PC-9 (cell line): ENCODE results near the gene PLCD4. TPM values are rescaled to one million over a fixed set of nuclear protein-coding genes. Genes with fewer than 3 reads are reported as not detected.

Experiments used
- Bru-seq: library from RNA; stranded (reverse); fragments of 400-500 nt; gene quantifications from one replicate; lab custom pipeline; 2021; lab: Mats Ljungman, UMichigan
- BruChase-seq, 2 experiments: library from RNA; stranded (reverse); fragments of 400-500 nt; gene quantifications; one replicate each; lab custom pipeline; 2021; lab: Mats Ljungman, UMichigan
- BruUV-seq: library from RNA; stranded (reverse); fragments of 400-500 nt; replicated peaks from 2 replicates; lab custom pipeline; 2021; lab: Mats Ljungman, UMichigan
- CTCF ChIA-PET: fragments of 300-600 bp; sonication (Branson Sonifier 250); formaldehyde crosslinking; loops from one replicate; lab custom pipeline; 2022; ENCODE audit warnings: antibody characterized with exemption; lab: Charles Lee
- POLR2A ChIA-PET: fragments of 300-600 bp; sonication (Branson Sonifier 250); formaldehyde crosslinking; loops from one replicate; lab custom pipeline; 2022; ENCODE audit warnings: antibody characterized with exemption; ENCODE audit not compliant: unreplicated experiment; lab: Charles Lee
- DNase-seq, 2 experiments: peaks; one replicate each; pipeline versions ENCODE4 v3.0.0 to v3.0.0-alpha.2; 2015 to 2022; ENCODE audit warnings: mixed read lengths in 1 of 2
- H2AFZ ChIP-seq: fragments of 200-600 bp; sonication (generic); 2 replicates; pipeline ENCODE4 v1.8.1; 2017; ENCODE audit warnings: antibody characterized with exemption
- H3F3A ChIP-seq: fragments of 200-600 bp; sonication (generic); 2 replicates; pipeline ENCODE4 v1.8.1; 2017; ENCODE audit warnings: antibody characterized with exemption, mild to moderate bottlenecking, low read depth; ENCODE audit not compliant: insufficient read depth
- H3K27ac ChIP-seq: fragments of 200-600 bp; sonication (generic); 2 replicates; pipeline ENCODE4 v1.6.1; 2016; ENCODE audit warnings: mixed run types
- H3K27me3 ChIP-seq: fragments of 200-600 bp; sonication (generic); 2 replicates; pipeline ENCODE4 v1.6.1; 2016; ENCODE audit warnings: low read depth, mixed run types; ENCODE audit not compliant: insufficient read depth
- H3K36me3 ChIP-seq: fragments of 200-600 bp; sonication (generic); 2 replicates; pipeline ENCODE4 v1.6.1; 2016; ENCODE audit warnings: low read depth, mixed run types
- H3K4me1 ChIP-seq: fragments of 200-600 bp; sonication (generic); replicated peaks from 2 replicates; pipeline ENCODE4 v1.6.1; 2016; ENCODE audit warnings: mixed run types; ENCODE audit not compliant: insufficient read depth
- H3K4me2 ChIP-seq: fragments of 200-600 bp; sonication (generic); 2 replicates; pipeline ENCODE4 v1.6.1; 2017; ENCODE audit warnings: mixed run types
- H3K4me3 ChIP-seq: fragments of 200-600 bp; sonication (generic); 2 replicates; pipeline ENCODE4 v1.6.1; 2016; ENCODE audit warnings: mixed run types
- H3K79me2 ChIP-seq: fragments of 200-600 bp; sonication (generic); 2 replicates; pipeline ENCODE4 v1.6.1; 2017; ENCODE audit warnings: low read depth, mixed run types
- H3K9me2 ChIP-seq: fragments of 200-600 bp; sonication (generic); 2 replicates; pipeline ENCODE4 v1.8.1; 2017; ENCODE audit warnings: mild to moderate bottlenecking; ENCODE audit not compliant: insufficient read depth
- H3K9me3 ChIP-seq: fragments of 200-600 bp; sonication (generic); 2 replicates; pipeline ENCODE4 v1.8.1; 2016; ENCODE audit warnings: low read depth; ENCODE audit not compliant: insufficient read depth
- H4K20me1 ChIP-seq: fragments of 200-600 bp; sonication (generic); 2 replicates; pipeline ENCODE4 v1.8.1; 2017; ENCODE audit not compliant: insufficient read depth
- CTCF ChIP-seq: fragments of 200-600 bp; sonication (generic); conservative IDR thresholded peaks from 2 replicates; pipeline ENCODE4 v1.6.1; 2017; ENCODE audit warnings: mixed run types, antibody characterized with exemption, mild to moderate bottlenecking, moderate library complexity
- EZH2 ChIP-seq: fragments of 200-600 bp; sonication (generic); IDR thresholded peaks from 2 replicates; pipeline ENCODE4 v1.8.0; 2017; ENCODE audit warnings: antibody characterized with exemption, low read depth
- intact Hi-C: fragments of 100-400 bp; cut with micrococcal nuclease; formaldehyde crosslinking; loops from one replicate; pipeline ENCODE4 v1.10.0; 2022; ENCODE audit not compliant: unreplicated experiment
- long read RNA-seq: library from polyadenylated mRNA; stranded (forward); transcript quantifications from one replicate; pipeline ENCODE4 v2.0.0, GENCODE V29; 2022
- total RNA-seq: library from RNA; stranded (reverse); gene quantifications from 2 replicates; pipeline ENCODE4 v1.2.3, GENCODE V29; 2021

The PLCD4 gene
- total RNA-seq (0.74 and 1.3 TPM in 2 replicates), Bru-seq, nascent RNA (percentile 17 among the genes with signal in this experiment), BruChase-seq, experiment 1, labeled RNA remaining after a 2-hour chase (percentile 24 among the genes with signal in this experiment), BruChase-seq, experiment 2, labeled RNA remaining after a 6-hour chase (percentile 20 among the genes with signal in this experiment)
- long read RNA-seq, partial matches to known transcripts: 0 of 1 reads
- long read RNA-seq, other reads (novel, unspliced or antisense): 0 of 1 reads

- Histone ChIP-seq H3K36me3 (no peaks in the 10 kb centered on the region), H3K4me1 (peaks cover 20% of the 10 kb centered on the region; the same call in 1 of the 2 replicates), H3K9me3 (no peaks in the 10 kb centered on the region), H4K20me1 (no peaks in the 10 kb centered on the region), H3K4me2 (peak within 1 kb of the TSS; percentile 35), H3K9me2 (no peaks in the 10 kb centered on the region), H3F3A (peaks cover 9% of the 10 kb centered on the region), H3K79me2 (no peaks in the 10 kb centered on the region), H3K27ac (no peak within 1 kb of the TSS), H3K4me3 (no peak within 1 kb of the TSS), H3K27me3 (no peaks in the 10 kb centered on the region), H2AFZ (peak within 1 kb of the TSS; percentile 46; the same call in 1 of the 2 replicates)
- peak in 1 of 2 experiments; percentile 37 for DNase-seq
- intact Hi-C loops: no loop called here
- POLR2A ChIA-PET: interaction anchor here (0.6 kb wide), 1 partner anchor 79 kb away, joined by 3 read pairs; no protein-coding TSS in a partner anchor
- no TSS peak for BruUV-seq
- TF ChIP-seq CTCF (no peak), EZH2 (no peak)
- CTCF ChIA-PET: interaction anchor here (0.5 to 0.7 kb wide), 3 partner anchors 25 to 243 kb away, joined by 3 to 5 read pairs (median 3); no protein-coding TSS in a partner anchor
Observed at GRCh38 chr2:218607436-218608115, at the start of gene PLCD4. Gene PLCD4, plus strand, starts transcription at chr2:218607899. Its CDS starts 7,841 bp downstream, at chr2:218615740.

GRCh38 chr2:218557941-218558340 is 49.8 kb upstream of the PLCD4 start:
- POLR2A ChIA-PET: interaction anchor here (0.6 to 0.7 kb wide), 2 partner anchors 36 to 102 kb away, joined by 3 to 4 read pairs; no protein-coding TSS in a partner anchor
- CTCF ChIA-PET: interaction anchor here (0.6 kb wide), 1 partner anchor 25 kb away, joined by 6 read pairs; no protein-coding TSS in a partner anchor
- no TSS peak for BruUV-seq

More at GRCh38 chr2:218557941-218558340, 49.8 kb upstream of the PLCD4 start:
- Histone ChIP-seq H3K9me3 (no peaks in the 10 kb centered on the region), H2AFZ (no peak overlapping the region), H3F3A (peaks cover 14% of the 10 kb centered on the region; the same call in 1 of the 2 replicates), H3K4me1 (no peaks in the 10 kb centered on the region), H3K79me2 (no peaks in the 10 kb centered on the region), H3K4me2 (no peak overlapping the region), H3K27ac (no peak overlapping the region), H3K9me2 (no peaks in the 10 kb centered on the region), H3K36me3 (peaks cover 24% of the 10 kb centered on the region; the same call in 1 of the 2 replicates), H3K27me3 (no peaks in the 10 kb centered on the region), H4K20me1 (no peaks in the 10 kb centered on the region), H3K4me3 (no peak overlapping the region)
- no peak for DNase-seq
- intact Hi-C loops: no loop called here
- no peak for TF ChIP-seq EZH2
- no peak for TF ChIP-seq CTCF
